Embryonic facial prominence (tissue), 1 donor: ENCODE measurements around the gene RUSF1.
"Not testable (repeated sequence)": the region's sequence is repeated elsewhere in the genome, so short reads cannot be mapped to it uniquely, and the experiment has no call there.

ENCODE experiments used
- DNase-seq: peaks from one replicate; pipeline ENCODE4 v3.0.0-alpha.2; 2016; ENCODE audit errors: extremely low spot score

RUSF1 gene

DNA sequence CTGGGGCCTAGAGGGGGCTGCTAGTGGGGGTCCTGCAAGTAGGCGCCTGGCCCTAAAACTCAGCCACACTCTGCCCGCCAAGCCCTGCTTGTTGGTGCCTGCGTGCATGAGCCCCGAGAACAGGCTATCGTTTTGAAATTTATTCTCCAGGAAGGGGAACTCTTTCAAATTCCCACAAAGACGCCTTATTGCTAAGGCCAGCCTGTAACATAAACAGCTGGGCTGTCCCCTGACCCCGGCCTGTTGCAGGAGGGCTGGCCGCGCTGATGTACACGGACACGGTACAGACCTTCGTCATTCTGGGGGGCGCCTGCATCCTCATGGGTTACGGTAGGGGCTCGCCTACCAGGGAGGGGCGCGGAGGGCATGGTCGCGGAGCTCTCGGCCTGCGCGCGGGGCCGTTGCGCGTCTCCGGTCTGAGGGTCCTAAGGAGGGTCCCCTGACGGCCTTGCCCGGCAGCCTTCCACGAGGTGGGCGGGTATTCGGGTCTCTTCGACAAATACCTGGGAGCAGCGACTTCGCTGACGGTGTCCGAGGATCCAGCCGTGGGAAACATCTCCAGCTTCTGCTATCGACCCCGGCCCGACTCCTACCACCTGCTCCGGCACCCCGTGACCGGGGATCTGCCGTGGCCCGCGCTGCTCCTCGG, 21.0 kb downstream of the RUSF1 start:
- no peak for DNase-seq

DNA sequence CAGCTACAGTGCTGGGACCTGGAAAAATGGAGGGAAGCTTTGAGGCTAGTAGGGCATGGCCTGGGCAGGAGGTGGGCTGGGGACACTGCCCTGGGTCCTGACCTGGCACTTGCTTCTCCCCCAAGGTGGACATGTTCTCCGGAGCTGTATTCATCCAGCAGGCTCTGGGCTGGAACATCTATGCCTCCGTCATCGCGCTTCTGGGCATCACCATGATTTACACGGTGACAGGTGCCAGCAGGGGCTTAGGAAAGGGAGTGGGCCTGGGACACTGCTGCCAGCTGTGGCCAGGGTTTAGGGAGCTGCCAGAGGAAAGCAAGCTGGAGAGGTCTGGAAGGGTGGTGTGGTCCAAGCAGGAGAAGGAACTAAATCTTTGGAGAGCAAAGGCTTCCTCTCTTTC, 22.1 kb downstream of the RUSF1 start:
- no peak for DNase-seq

DNA sequence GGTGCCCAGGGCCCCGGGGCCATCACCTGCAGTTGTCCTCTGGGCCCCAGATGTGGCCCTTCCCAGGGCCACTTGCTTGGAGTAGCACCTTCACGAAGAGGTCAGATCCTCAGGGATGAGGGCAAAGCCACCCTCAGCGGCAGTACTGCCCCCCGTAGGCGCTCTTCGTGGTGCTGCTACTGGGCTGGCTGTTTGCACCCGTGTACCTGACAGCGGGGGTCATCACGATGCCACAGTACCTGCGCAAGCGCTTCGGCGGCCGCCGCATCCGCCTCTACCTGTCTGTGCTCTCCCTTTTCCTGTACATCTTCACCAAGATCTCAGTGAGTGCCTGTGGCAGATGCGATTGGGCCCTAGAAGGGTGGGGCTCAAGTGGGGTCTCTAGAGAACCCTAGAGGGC, 22.6 kb downstream of the RUSF1 start:
- no peak for DNase-seq

DNA sequence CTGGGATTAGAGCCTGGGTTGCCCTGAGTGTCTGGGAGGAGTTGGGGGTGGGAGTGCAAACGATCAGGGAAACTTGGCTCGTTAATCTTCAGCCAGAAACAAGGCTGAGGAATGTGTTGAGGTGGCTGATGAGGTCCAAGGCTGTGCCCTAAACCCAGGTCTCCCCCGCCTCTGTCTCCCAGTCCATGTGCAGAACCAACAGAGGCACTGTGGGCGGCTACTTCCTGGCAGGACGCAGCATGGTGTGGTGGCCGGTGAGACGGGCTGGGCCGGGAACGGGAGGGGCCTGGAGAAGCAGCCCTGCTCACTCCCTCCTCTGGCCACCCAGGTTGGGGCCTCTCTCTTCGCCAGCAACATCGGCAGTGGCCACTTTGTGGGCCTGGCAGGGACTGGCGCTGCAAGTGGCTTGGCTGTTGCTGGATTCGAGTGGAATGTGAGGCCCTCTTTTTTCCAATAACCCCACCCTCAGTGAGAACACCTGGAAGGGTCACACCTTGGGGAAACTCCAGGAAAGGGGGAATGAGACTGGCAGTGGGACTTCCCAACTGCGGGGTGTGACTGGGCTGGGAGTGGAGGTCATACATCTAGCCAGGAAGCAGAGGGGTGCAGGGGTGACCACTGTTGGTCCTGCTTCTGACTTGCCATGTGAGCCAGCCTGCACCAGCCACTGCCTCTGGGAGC, 23.6 kb downstream of the RUSF1 start:
- no peak for DNase-seq

DNA sequence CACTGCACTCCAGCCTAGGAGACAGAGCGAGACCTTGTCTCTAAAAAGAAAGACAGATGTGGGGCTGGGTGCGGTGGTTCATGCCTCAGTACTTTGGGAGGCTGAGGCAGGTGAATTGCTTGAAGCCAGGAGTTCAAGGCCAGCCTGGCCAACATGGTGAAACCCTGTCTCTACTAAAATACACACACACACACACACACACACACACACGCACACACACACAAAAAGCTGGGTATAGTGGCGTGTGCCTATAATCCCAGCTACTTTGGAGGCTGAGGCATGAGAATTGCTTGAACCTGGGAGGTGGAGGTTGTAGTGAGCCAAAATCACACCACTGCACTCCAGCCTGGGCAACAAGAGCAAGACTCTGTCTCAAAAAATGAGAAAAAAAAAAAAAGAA, 24.1 kb downstream of the RUSF1 start:
- not testable (repeated sequence) for DNase-seq

DNA sequence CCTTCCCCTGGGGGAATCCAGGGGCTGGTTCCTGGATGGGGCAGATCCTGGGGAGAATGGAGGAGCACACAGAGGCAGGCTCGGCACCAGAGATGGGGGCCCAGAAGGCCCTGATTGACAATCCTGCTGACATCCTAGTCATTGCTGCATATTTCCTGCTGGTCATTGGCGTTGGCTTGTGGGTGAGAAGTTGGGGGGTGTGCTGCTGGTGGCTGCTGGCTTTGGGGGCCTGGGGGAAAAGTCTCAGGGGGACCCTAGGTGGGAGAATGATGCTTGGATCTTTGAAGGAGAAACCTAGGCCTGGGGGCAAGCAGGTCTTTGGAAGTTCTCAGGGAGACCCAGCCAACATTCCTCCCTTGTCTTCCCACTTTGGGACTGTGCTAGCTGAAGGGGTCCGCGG, 25.1 kb downstream of the RUSF1 start, which contains the start of gene SLC5A2:
TSS of gene SLC5A2 (plus strand) at position 43 of the 400 bp plus-strand sequence. CDS start at position 57, 14 bp downstream.
- no peak for DNase-seq

DNA sequence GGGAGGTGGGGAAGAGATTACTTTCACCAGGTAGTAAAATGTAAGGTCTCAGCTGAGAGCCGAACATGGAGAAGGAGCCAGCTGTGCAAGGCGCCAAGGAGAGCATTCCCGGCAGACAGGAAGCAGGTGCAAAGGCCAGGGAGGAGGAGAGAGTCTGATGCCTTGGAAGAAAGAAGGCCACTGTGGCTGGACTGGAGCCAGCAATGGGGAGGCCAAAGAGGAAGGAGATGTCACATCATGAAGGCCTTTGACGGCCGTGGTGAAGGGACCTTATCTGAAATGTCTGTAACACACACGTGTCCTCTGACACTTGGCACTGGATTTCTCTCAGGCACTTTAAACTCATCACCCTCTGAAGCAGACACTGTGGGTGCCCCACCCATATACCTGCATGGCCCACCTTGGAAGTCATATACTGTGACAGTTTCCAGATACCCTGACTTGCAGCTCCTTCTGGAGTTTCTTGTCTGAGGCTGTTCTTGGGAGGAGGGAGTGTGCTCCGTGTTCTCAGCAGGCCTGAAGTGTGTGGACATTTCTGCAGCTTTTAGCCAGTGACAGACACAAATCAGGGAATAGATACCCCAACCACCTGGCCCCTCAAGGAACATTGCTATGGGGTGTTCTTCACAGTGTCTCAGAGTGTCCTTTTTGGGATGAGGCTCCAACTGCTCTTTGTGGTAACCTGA, 27.2 kb downstream of the RUSF1 start:
- no peak for DNase-seq

DNA sequence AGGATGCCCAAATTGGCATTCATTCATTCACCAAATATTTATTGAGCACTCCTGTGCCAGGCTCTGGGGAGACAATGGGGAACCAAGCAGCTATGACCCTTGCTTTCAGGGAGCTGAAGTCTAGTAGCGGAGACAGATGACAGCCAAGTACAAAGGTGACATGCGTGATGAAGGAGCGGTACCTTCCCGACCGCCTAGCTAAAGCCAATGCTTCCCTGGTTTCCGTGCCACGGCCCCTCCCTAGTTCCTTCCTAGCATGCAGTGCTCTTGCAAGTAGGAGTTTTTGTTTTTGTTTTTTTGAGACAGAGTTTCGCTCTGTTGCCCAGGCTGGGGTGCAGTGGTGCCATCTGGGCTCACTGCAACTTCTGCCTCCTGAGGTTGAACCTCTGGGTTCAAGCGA, 28.4 kb downstream of the RUSF1 start:
- no peak for DNase-seq

DNA sequence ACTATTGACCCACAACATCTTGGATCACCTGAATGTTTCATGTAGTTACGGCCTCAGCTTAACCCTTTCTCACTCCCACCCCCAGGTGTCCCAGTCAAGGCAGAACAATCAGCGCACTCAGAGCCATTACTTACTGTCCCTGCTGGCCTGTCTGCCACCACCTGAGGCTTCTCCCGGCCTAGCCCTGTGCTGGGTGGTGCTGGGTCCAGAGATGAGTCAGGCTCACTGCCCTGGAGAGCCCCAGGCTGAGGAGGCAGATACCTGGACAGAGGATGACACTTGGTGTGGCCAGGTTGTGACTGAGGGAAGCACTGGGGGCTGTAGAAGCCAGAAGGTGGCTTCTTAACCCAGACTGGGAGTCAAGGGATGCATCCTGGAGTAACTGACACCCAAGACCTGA, 29.2 kb downstream of the RUSF1 start:
- no peak for DNase-seq

DNA sequence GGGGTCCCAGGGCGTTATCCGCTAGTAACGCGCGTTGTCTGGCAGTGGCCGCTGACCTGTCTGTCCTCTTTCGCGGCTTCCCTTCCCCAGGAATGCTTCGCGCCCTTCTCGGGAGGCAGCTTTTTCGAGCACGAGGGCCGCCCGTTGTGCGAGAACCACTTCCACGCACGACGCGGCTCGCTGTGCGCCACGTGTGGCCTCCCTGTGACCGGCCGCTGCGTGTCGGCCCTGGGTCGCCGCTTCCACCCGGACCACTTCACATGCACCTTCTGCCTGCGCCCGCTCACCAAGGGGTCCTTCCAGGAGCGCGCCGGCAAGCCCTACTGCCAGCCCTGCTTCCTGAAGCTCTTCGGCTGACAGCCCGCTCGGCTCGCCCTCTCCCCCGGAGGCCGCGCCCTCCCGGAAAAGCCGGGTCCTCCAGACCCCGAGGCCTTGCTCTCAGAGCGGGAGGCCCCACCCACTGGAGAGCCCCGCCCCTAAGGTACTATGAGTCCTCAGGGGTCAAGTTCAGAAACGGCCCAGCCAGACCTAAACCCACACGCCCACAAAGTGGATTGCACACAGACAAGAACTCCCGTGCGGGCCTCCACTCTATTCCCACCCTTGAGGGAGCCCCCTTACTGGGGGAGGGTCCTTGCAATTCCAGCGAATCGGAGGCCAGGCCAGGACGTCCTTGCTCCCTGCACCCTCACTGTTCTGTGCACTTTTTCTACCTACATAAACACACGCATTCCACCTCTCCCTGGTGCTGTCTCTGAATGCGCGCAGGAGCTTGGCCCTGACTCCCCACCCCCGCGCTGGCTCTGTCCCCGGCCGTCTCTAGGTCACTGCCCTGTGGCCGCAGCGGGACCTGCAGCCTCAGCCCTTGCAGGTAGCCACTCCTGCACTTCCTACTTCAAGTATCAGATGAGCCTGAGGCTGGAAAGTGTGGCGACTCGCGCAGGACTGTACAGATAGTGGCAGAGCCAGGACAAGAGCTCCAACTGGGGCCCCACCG, 30.7 kb downstream of the RUSF1 start:
- DNase-seq = no peak

DNA sequence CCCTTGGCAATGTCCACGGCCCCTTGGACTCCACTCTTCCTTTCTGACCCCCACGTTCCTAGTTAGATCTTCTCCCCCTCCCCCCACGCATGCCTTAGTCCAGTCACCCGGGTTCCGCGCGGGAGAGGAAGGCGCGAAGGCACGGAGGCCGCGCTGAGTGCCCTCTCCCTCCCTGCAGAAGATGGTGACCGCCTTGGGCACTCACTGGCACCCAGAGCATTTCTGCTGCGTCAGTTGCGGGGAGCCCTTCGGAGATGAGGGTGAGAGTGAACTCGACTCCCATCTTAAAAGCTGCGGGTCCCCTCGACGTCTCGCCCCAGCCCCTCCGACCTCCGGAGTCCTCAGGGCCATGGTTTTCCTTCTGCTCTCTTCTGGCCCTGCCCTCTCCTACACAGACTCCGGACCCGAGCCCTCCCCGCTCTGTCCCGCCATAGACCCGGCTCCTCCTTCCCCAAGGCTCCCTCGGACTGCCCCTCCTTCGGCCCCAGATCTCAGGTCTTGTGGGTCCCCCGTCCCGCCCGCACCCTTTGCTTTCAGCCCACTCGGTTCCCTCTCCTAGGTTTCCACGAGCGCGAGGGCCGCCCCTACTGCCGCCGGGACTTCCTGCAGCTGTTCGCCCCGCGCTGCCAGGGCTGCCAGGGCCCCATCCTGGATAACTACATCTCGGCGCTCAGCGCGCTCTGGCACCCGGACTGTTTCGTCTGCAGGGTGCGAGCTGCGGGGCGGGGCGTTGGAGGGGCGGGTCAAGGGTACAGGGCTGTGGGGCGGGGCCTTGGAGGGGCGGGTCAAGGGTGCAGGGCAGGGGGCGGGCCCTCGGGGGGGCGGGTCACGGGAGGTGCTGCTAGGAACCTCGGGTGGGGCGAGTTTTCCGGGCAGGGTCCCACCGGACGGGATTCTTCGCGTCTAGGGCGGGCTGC, 31.6 kb downstream of the RUSF1 start:
- DNase-seq = no peak

DNA sequence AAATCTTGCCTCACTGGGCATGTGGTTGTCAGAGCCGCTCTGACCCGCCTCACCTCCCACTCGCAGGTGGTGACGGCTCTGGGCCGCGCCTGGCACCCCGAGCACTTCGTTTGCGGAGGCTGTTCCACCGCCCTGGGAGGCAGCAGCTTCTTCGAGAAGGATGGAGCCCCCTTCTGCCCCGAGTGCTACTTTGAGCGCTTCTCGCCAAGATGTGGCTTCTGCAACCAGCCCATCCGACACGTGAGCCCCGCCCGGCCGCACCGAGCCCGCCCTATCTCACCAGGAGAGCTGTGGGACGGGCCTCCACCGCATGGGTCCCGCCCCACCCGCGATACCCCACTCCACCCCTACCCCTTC, 32.3 kb downstream of the RUSF1 start:
- no peak for DNase-seq

DNA sequence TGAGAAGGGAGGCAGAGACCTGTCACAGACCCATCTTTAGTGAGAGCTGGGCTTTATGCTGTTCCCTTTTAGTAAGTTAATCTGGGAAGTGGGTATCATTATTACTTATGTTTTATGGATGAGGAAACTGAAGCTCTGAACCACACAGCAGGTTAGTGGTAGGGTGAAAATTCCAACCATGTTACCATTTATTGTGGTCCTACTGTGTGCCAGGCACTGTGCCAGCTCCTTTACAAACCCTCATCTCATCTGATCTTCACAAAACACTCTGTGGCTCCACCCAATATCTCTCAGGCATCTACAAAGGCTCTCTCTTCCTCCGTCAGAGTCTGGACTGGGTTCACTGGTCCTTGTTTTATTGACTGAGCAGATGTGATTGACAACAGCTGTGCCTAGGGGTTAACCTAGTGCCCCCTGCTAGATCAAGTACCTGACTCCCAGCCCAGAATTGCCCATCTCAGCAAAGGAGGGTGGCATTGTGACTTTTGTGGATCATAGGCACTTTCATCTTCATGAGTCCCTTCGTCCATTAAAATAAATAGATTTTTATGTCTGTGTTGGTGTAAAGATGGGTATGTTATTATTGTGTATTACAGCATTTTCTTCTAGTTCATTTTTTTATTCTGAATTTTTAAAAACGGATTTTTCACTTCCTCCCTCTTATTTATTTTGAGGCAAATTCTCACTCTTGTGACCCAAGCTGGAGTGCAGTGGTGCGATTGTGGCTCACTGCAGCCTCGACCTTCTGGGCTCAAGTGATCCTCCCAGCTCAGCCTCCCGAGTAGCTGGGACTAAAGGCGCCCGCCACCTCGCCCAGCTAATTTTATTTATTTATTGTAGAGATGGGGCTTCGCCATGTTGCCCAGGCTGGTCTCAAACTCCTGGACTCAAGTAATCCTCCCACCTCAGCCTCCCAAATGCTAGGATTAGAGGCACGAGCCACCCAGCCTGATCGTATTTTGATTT, 33.1 kb downstream of the RUSF1 start:
- DNase-seq = no peak

DNA sequence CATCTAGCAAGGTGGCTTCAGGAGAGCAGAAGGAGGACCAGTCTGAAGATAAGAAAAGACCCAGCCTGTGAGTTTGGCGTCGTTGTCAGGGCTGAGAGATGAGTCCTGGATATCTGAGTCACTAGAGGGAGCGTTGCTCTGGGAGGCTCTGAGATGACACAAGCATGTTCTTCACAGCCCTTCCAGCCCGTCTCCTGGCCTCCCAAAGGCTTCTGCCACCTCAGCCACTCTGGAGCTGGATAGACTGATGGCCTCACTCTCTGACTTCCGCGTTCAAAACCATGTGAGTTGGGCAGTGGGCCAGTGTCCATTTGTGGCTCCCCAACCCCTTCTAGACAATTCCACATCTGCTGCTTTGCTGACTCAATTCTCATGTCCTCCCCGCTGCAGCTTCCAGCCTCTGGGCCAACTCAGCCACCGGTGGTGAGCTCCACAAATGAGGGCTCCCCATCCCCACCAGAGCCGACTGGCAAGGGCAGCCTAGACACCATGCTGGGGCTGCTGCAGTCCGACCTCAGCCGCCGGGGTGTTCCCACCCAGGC, 33.9 kb downstream of the RUSF1 start:
- no peak for DNase-seq

DNA sequence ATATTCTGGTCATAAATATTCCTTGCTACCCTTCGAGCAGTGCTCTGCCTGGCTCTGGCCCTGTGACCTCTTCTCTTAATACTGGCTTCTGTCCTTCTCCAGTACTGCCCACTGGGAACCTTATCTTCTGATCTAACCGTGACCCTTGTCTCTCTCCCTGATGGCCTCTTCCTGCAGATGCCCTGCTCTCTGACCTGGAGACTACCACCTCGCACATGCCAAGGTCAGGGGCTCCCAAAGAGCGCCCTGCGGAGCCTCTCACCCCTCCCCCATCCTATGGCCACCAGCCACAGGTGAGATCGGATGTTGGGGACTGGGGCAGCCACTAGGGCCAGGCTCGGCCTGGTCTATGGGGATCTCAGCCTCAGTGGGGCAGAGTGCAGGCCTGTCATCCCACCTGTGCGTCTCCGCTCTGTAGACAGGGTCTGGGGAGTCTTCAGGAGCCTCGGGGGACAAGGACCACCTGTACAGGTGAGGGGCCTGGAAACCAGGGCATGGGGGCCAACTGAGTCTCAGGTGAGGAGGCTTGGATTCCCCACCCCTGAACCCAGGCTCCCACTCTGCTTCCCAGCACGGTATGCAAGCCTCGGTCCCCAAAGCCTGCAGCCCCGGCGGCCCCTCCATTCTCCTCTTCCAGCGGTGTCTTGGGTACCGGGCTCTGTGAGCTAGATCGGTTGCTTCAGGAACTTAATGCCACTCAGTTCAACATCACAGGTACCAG, 34.8 kb downstream of the RUSF1 start:
- DNase-seq = no peak

DNA sequence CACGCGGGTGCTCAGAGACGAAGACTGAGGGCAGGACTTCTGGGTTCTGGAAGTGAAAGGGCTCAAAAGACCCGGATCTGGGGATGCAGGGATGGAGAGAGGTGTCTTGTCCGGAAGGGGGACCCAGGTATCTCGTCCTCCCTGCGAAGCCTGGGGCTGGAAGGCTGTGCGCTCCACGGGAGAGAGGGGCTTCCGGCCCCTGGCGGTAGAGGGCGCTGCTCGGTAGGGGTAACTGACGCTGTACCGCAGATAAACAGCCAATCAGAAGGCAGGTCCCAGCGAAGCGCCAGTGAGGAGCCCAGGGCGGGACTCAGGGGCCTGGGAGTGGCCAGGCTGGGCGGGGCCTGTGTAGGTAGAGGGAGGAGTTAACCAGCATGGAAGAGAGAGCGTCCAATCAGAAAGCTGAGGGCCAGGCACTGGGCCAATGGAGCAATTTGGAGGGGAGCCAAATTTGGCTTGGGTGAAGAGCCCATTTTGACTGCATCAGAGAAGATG, 35.4 kb downstream of the RUSF1 start:
- peak; percentile 50 for DNase-seq

DNA sequence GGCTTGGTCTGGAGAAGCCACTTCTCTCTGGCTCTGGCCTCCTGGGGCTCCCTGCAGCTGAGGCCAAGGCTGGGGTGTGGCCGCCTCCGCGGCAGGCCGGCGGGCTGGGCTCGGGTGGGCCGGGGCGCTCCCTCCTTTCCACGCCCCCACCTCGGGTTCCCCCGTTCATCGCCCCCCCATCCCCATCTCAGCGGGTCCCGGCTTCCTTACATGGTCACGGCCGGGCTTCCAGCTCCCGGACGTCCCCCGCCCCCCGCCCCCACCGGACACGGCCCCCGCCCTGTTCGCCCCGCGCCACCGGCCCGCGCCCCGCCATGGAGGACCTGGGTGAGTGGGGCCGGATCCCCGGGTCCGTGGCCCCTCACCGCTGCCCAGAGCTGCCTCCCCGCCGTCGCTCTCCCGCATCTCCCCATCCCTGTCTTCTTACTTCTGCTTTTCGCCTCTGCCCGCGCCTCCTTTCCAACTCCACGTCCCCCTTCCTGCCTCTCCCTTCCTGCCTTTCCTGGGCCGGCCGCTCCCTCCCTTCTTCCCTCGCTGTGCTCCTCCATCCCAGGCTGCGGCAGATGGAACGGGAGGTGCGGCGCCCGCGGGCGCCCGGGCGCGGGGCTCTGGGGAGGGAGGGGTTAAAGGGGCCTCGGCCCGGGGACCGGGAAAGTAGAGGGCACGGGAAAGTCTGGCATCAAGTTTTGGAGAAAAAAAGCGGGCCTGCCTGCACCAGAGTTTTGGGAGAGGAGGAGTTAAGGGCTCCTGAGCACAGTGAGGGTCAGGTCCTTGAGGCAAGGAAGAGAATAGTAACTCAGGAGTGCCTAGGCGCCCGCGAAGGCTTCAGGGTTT, 36.1 kb downstream of the RUSF1 start, which contains the start of gene TGFB1I1:
TSS of gene TGFB1I1 (plus strand) at position 278 of the 834 bp plus-strand sequence. CDS start at position 315, 37 bp downstream.
- DNase-seq = no peak
